ENCODE data around the gene TMPRSS13.

Gene TMPRSS13

DNA sequence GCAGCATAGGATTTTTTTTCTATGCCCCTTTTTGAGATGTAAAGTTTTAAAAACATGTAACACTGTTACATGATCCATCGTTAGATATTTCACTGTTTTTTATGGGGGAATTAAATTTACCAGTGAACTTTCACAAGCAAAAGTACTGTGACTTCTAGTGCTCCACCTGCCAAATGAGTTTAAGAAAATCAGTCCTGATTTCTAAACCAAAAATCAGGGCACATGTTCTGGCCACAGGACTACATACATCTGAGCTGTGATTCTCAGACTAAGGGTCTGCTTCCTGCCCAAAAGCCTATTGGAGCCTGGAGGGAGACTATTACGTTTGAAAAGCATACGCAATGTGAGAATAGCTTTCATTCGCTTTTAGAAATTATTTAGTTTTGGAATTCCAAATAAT is 22.5 kb downstream of the TMPRSS13 start:
- TF ChIP-seq, protein P1, sequence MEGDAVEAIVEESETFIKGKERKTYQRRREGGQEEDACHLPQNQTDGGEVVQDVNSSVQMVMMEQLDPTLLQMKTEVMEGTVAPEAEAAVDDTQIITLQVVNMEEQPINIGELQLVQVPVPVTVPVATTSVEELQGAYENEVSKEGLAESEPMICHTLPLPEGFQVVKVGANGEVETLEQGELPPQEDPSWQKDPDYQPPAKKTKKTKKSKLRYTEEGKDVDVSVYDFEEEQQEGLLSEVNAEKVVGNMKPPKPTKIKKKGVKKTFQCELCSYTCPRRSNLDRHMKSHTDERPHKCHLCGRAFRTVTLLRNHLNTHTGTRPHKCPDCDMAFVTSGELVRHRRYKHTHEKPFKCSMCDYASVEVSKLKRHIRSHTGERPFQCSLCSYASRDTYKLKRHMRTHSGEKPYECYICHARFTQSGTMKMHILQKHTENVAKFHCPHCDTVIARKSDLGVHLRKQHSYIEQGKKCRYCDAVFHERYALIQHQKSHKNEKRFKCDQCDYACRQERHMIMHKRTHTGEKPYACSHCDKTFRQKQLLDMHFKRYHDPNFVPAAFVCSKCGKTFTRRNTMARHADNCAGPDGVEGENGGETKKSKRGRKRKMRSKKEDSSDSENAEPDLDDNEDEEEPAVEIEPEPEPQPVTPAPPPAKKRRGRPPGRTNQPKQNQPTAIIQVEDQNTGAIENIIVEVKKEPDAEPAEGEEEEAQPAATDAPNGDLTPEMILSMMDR (IDR thresholded peaks at IDR 0.05): no peak
- no peak for TF ChIP-seq ZFX (IDR thresholded peaks at IDR 0.05; ENCODE audit: borderline replicate concordance)
- H3K27ac ChIP-seq: no peak overlapping the region

DNA sequence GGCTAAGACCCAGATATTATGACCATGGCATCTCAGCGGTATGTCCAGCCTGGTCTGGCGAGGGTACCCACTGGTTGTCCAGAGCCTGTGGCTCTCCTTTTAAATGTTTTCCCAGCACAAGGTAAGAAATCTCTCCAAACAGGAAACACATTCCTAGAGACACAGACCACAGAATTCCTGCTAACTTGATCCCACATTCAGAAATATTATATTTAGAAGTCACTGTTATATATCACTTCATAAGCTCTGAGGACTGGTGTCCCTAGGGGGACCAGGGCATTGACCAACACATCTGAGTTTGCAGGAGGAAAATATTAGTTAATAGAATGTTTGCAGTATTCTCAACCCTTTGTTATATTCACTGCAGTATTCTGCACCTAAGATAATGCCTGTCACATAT is 23.1 kb downstream of the TMPRSS13 start:
- no peak for TF ChIP-seq ZFX (IDR thresholded peaks at IDR 0.05; ENCODE audit: borderline replicate concordance)
- TF ChIP-seq, protein P1 (IDR thresholded peaks at IDR 0.05): no peak
- H3K27ac ChIP-seq: no peak overlapping the region

DNA sequence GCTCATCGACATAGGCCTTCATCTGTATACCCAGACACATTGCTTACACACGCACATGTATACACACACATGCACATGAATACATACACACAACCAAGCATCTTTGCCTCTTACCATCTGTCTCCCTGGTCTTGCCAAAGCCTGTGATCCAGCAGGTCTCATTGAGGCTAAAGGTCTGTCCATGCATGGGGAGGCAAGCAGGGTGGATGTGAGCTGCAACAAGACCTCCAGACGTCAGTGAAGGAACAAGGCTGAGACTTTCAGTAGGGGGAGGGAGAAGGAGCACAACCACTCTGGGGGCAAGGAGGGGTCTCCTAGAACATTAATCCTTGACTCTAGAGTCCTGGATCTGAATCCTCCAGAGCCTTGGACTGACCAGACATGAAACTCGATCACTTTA is 23.7 kb downstream of the TMPRSS13 start:
- TF ChIP-seq, protein P1 (IDR thresholded peaks at IDR 0.05): no peak
- no peak for TF ChIP-seq ZFX (IDR thresholded peaks at IDR 0.05; ENCODE audit: borderline replicate concordance)
- H3K27ac ChIP-seq: no peak overlapping the region

DNA sequence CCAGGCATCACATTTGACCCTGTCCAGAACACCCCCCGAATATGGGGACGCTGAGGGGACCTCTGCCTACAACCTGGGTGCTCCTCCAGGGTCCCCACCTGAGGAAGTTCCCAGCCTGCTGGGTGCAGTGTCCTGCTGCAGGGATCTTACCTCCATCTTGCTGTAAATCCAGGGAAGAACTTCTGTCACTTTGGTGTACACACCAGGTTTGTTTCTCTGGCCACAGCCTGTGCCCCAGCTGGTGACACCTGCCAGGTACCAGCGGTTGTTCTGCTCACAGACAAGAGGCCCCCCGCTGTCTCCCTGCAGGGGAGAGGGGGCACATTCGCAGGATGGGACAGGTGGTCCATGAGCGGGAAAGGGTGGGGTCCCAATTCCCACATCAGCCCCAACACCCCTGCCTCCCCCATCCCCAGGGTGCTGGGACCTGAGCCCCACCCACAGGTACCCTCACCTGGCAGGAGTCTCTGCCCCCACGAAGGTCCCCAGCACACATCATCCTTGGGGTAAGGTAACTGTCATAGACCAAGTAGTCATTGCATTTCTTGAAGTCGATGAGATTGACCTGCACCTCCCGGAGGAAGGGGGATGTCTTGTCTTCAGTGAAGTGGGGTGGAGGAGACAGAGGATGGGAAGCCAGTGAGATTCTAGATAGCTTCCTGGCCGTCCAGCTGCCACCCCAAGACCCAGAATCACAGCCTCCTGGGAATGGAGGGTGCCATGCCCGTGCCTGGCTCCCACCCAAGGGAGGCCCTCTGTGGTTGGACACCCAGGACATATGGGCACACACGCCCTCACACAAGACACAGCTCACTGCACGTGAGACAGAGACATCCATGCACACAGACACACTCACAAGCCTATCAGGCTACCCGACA is 25.5 kb downstream of the TMPRSS13 start:
- no peak overlapping the region for H3K27ac ChIP-seq
- no peak for TF ChIP-seq ZFX (IDR thresholded peaks at IDR 0.05; ENCODE audit: borderline replicate concordance)
- TF ChIP-seq, protein P1 (IDR thresholded peaks at IDR 0.05): no peak

DNA sequence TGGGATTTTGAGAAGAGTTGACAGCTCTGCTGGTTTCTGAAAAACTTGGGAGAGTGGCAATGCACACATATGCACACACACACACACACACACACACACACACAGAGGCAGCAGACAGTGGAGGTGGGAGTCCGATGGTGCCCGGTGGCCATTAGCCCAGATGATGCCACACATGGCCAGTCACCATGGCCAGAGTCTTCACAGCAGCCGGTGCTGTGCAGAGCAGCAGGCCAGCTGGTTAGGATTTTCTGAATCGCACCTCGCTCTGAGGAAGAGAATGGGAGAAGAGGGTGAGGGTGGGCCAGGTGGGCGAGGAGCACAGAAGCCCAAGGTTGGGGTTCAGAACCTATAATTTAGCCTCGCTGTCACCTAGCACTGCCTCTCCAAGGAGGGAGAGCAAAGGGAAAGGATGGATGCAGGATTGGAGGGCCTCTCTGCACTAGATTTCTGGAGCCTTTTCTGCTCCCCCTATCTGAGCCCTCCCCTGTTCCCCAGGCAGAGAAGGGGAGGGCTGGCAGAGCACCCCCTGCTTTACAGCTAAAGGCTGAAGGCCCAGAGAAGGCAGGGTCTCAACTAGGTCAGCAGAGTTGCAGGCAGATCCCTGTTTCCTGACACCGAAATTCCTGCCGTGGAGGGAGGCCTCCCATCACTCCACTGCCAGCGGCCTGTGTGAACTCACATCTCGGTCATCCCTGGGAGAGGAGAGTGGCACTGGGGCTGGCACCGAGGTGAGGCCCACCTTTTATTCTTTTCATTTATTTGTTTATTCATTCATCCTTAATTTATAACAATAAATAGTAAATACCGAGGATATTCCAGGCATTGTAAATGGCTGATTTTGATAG is 27.0 kb downstream of the TMPRSS13 start:
- TF ChIP-seq, protein P1 (IDR thresholded peaks at IDR 0.05): no peak
- no peak for TF ChIP-seq ZFX (IDR thresholded peaks at IDR 0.05; ENCODE audit: borderline replicate concordance)
- no peak overlapping the region for H3K27ac ChIP-seq

DNA sequence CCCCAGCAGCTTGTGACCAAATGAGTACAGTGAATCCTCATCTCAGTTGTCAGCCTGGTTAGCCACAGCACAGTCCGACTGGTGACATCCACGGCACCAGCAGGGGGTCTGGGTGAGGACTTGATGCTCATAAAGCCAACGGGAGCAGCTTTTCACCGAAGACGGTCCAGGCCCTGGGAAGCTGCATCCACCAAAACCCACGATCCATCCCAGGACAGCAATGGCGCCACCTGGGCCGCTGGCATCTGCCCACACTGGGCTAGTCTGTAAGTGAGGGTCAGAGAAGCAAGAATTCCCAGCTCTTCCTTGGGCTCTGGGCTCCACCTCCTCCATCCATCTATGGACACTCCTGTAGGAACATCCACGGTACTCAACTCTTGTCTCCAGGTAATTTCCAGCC is 27.6 kb downstream of the TMPRSS13 start:
- no peak for TF ChIP-seq ZFX (IDR thresholded peaks at IDR 0.05; ENCODE audit: borderline replicate concordance)
- TF ChIP-seq, protein P1 (IDR thresholded peaks at IDR 0.05): no peak
- no peak overlapping the region for H3K27ac ChIP-seq

All from 22Rv1 (cell line).